ENCODE data around the gene TC2N. TPM values are rescaled to one million over a fixed set of nuclear protein-coding genes. Genes with fewer than 3 reads are reported as not detected.

TC2N gene
- total RNA-seq, 1 donor from 2014 or later, result 19.4 TPM

DNA sequence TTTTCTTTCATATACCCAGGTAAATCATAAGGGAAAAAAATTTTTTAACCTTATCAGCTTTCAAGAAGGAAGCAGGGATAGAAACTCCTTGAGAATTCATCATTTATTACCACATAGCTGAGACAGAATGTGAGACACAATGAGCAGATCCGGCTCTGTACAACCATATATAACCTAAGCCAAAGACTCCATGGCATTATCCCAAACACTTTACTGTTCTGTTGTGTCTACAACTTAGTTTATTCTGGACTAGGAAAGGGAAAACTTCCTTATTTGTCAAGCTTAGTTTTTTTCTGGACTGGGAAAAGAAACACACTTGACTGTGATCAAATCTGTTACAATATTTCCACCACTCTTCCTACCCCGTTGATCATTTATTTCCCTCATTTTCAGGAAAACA lies 97.2 kb downstream of the TC2N start:
- Mint-ChIP-seq H3K36me3 (no peaks in the 10 kb centered on the region), H3K27me3 (no peaks in the 10 kb centered on the region), H3K27ac (no peak overlapping the region), H3K4me3 (no peak overlapping the region), H3K4me1 (ENCODE audit: unreplicated experiment) (no peaks in the 10 kb centered on the region), H3K9me3 (no peaks in the 10 kb centered on the region)
- TF ChIP-seq CTCF (conservative IDR thresholded peaks at IDR 0.05), result no peak
- no peak for DNase-seq (ENCODE audit: extremely low spot score, unreplicated experiment)

- Mint-ChIP-seq H3K27ac (peak overlapping the region; percentile 72), H3K9me3 (no peaks in the 10 kb centered on the region), H3K36me3 (peaks cover 3% of the 10 kb centered on the region), H3K27me3 (no peaks in the 10 kb centered on the region), H3K4me1 (ENCODE audit: unreplicated experiment) (peaks cover 9% of the 10 kb centered on the region), H3K4me3 (no peak overlapping the region)
- DNase-seq (ENCODE audit: extremely low spot score, unreplicated experiment), result no peak
- TF ChIP-seq CTCF (conservative IDR thresholded peaks at IDR 0.05), result no peak
These were observed 111.6 kb downstream of the TC2N start for GRCh38 chr14:91755570-91756295.

- no peak for TF ChIP-seq CTCF (conservative IDR thresholded peaks at IDR 0.05)
- Mint-ChIP-seq H3K4me1 (ENCODE audit: unreplicated experiment) (peaks cover 9% of the 10 kb centered on the region), H3K27me3 (no peaks in the 10 kb centered on the region), H3K9me3 (no peaks in the 10 kb centered on the region), H3K36me3 (no peaks in the 10 kb centered on the region), H3K27ac (peak overlapping the region; percentile 72), H3K4me3 (no peak overlapping the region)
- no peak for DNase-seq (ENCODE audit: extremely low spot score, unreplicated experiment)
These were observed 112.5 kb downstream of the TC2N start for GRCh38 chr14:91754819-91755218.

DNA sequence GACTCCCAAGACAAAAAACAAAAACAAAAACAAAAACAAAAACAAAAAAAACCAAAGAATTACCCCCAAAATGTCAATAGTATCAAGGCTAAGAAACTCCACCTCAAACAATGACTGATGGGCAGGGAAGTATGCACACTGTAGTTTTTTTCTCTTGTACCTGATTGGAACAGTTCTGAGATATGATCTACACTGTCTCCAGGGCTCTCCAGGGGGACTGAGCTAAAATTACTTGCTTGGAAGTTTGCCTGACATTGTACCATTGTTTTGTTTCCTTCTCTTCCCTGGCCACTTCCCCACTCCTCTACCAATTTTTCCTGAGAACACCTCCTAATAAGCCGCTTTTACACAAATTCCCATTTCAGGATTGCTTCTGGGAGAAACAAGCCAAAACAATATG lies 113.2 kb downstream of the TC2N start:
- no peaks in the 10 kb centered on the region for H3K27me3 Mint-ChIP-seq
- H3K36me3 Mint-ChIP-seq, result no peaks in the 10 kb centered on the region
- H3K27ac Mint-ChIP-seq, result no peak overlapping the region
- H3K4me3 Mint-ChIP-seq, result no peak overlapping the region
- peaks cover 9% of the 10 kb centered on the region for H3K4me1 Mint-ChIP-seq (ENCODE audit: unreplicated experiment)
- DNase-seq (ENCODE audit: extremely low spot score, unreplicated experiment), result no peak
- no peak for TF ChIP-seq CTCF (conservative IDR thresholded peaks at IDR 0.05)
- H3K9me3 Mint-ChIP-seq, result no peaks in the 10 kb centered on the region

DNA sequence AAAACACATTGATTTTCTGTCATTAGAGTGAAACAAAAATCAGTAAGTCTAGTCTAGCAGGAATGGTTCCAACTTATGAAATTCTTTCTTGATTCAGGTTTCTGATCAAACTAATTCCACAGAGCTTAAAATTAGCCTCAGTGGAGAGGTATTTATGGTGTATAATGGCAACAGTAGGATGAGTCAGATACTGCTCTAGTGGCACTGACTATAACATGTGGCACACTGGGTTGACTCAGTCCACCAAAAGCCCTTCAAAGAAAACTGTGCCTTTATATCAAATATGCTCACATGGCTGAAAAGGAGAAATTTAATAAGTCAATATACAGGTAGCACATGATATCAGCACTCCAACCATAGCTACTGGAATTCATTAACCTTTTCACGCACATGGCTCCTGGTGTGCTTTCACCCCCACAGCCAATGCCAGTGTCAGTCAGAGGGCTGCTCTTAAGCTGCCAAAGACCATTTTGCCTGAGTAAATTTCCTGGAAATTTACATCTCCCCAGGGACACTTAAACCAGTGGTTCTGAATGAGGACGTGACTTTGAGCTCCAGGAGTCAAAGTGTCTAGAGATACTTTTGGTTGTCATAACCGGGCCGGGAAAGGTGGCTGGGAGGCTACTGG lies 113.7 kb downstream of the TC2N start:
- peaks cover 9% of the 10 kb centered on the region for H3K4me1 Mint-ChIP-seq (ENCODE audit: unreplicated experiment)
- no peak for TF ChIP-seq CTCF (conservative IDR thresholded peaks at IDR 0.05)
- no peak overlapping the region for H3K27ac Mint-ChIP-seq
- no peak overlapping the region for H3K4me3 Mint-ChIP-seq
- H3K27me3 Mint-ChIP-seq, result no peaks in the 10 kb centered on the region
- DNase-seq (ENCODE audit: extremely low spot score, unreplicated experiment), result no peak
- no peaks in the 10 kb centered on the region for H3K36me3 Mint-ChIP-seq
- H3K9me3 Mint-ChIP-seq, result no peaks in the 10 kb centered on the region

Measured in type B pancreatic cell (in vitro differentiated cells).